Globus pallidus (tissue), 1 donor: Measurements from ENCODE around the gene CFAP119.

ENCODE experiments used
- DNase-seq: peaks from one replicate; pipeline ENCODE4 v3.0.0-alpha.2; 2015; ENCODE audit warnings: low spot score

The CFAP119 gene

GRCh38 chr16:30740364-30741251, 21.3 kb downstream of the CFAP119 start:
- DNase-seq: no peak

- no peak for DNase-seq
These were observed 22.6 kb downstream of the CFAP119 start for GRCh38 chr16:30738984-30739951.

- no peak for DNase-seq
These were observed 23.8 kb downstream of the CFAP119 start for GRCh38 chr16:30737794-30738648.

DNA sequence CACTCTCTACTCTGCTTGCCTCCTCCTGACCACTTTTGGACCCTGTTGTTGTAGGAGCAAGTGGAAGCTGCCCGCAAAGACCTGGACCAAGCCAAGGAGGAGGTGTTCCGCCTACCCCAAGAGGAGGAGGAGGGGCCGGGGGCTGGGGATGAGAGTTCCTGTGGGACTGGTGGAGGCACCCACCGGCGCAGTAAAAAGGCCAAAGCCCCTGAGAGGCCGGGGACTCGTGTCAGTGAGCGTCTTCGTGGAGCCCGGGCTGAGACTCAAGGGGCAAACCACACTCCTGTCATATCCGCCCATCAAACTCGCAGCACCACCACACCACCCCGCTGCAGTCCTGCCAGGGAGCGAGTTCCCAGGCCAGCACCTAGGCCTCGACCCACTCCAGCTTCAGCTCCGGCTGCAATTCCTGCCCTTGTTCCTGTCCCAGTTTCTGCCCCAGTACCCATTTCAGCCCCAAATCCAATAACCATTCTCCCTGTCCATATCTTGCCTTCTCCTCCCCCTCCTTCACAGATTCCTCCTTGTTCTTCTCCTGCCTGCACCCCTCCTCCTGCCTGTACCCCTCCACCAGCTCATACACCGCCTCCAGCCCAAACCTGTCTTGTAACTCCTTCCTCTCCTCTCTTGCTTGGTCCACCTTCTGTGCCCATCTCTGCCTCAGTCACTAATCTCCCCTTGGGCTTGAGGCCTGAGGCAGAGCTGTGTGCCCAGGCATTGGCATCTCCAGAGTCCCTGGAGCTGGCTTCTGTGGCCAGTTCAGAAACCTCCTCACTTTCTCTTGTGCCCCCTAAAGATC, 24.7 kb downstream of the CFAP119 start:
- no peak for DNase-seq

GRCh38 chr16:30731411-30731810, 30.5 kb downstream of the CFAP119 start:
- DNase-seq: no peak

DNA sequence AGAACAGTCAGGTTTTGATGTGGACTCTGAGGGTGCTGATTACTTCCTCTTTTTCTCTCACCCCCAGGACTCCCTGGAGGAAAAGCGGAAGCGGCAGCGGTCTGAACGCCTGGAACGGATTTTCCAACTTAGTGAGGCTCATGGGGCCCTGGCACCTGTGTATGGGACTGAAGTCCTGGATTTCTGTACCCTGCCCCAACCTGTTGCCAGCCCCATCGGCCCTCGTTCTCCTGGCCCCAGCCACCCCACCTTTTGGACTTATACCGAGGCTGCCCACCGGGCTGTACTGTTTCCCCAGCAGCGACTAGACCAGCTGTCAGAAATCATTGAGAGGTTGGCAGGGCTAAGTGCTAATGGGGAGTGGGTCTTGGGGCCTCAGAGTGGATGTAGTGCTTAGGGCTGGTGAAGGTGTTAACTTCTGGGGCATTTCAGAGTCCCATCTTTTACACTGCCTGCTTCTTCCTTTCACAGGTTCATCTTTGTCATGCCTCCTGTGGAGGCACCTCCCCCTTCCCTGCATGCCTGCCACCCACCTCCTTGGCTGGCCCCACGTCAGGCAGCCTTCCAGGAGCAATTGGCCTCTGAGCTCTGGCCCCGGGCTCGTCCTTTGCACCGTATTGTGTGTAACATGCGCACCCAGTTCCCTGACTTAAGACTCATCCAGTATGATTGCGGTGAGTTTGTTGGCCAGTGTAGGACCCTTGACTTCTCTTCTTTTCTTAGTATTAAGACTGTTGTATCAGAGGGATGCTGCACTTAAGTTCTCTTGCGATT, 32.8 kb downstream of the CFAP119 start:
- no peak for DNase-seq

GRCh38 chr16:30728321-30728720, 33.5 kb downstream of the CFAP119 start:
- no peak for DNase-seq

DNA sequence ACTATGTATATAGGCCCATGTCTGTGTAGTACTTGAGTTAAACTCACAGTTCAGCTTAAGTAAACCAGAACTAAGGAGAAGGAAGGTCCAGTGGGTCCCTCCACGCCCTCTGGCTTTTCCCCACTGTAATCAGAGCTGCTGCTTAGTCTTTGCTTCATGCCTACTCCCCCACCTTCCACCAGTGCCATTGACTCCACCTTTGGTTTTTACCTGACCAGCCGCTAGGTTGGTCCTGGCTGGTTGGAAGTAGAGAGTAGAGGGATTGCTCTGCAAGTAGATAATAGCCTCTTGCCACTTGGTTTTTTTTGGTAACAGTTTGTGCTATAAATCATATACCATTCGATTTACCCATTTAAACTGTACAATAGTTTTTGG, 36.5 kb downstream of the CFAP119 start:
- DNase-seq: no peak

DNA sequence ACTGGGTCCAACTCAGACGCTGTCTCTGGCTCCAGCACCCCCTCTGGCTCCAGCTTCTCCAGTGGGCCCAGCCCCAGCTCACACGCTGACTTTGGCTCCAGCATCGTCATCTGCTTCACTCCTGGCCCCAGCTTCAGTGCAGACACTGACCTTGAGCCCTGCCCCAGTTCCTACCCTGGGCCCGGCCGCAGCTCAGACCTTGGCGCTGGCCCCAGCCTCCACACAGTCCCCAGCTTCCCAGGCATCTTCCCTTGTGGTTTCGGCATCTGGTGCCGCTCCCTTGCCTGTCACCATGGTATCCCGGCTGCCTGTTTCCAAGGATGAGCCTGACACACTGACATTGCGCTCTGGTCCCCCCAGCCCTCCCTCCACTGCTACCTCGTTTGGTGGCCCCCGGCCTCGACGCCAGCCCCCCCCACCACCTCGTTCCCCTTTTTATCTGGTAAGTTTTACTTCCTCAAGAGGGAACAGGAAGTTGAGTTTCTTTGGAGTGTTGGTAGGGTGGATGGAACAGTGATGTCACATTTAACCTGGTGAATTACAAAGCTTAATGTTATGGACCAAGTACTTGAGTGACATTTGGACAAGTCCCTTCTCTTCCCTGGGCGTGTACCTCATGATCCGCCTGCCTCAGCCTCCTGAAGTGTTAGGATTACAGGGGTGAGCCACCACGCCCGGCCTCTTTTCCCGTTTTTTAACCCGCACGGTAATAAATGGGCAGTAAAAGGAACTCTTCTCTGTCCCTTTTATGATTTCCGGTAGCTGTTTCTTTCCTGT, 37.0 kb downstream of the CFAP119 start:
- no peak for DNase-seq

GRCh38 chr16:30723725-30724355, 38.0 kb downstream of the CFAP119 start:
- no peak for DNase-seq

DNA sequence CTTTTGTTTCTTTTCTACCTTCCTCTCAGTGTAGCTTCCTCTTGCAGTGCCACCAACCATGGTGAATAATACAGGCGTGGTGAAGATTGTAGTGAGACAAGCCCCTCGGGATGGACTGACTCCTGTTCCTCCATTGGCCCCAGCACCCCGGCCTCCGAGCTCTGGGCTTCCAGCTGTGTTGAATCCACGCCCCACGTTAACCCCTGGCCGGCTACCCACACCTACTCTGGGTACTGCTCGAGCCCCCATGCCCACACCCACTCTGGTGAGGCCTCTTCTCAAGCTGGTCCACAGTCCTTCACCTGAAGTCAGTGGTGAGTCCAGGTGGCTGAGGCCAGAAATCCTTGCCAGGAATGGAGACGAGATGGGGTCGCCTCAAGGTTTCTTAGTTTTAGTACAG, 38.9 kb downstream of the CFAP119 start:
- DNase-seq: no peak

- no peak for DNase-seq
These were observed 39.4 kb downstream of the CFAP119 start for GRCh38 chr16:30722443-30722842.

DNA sequence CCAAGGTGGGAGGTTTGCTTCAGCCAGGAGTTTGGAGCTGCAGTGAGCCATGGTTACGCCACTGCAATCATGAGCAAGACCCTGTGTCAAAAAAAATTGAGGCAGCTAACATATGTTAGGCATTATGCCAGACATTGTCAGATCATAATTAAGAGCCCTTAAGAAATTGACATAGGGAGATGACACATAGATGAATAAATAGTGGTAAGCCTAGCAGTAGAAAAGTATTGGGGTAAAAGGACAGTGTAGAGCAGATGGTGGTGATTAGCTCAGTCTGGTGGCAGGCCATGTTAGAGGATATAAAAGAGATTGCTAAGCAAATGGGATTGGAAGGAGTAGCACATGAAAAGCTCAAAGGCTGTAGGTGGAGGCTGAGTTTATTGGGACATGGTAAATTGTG, 40.3 kb downstream of the CFAP119 start:
- no peak for DNase-seq

- no peak for DNase-seq
These were observed 40.7 kb downstream of the CFAP119 start for GRCh38 chr16:30721167-30721566.

- no peak for DNase-seq
These were observed 41.2 kb downstream of the CFAP119 start for GRCh38 chr16:30720694-30721093.

- DNase-seq: no peak
These were observed 41.8 kb downstream of the CFAP119 start for GRCh38 chr16:30720086-30720485.

DNA sequence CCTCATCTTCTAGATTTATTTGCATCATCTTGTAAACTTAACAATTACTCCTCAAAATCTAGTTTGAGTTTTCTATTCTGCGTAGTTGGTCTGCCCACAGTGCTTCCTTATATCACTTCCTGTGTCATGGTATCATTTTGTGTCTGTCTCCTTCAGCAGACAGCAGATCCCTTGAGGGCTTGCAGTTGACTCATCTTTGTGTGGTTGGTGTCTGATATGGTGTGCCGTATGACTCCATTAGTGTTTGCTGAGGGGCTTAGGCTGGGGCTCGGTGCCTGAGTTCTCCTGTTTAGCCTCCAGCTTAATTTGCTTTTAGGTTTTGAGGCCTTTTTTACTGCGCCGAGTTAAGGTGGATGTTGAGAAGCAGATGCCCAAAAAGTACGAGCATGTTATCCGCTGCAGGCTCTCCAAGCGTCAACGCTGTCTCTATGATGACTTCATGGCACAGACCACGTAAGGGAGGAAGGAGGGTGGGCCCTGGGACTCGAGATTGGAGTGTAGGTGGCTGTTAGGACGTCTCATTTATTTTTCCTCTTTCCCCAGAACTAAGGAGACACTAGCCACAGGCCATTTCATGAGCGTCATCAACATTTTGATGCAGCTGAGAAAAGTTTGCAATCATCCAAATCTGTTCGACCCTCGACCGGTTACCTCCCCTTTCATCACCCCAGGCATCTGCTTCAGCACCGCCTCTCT, 46.0 kb downstream of the CFAP119 start:
- no peak for DNase-seq

GRCh38 chr16:30711712-30712111, 50.1 kb downstream of the CFAP119 start:
- no peak for DNase-seq
